ENCODE data around the gene ZNF354C.

DNA sequence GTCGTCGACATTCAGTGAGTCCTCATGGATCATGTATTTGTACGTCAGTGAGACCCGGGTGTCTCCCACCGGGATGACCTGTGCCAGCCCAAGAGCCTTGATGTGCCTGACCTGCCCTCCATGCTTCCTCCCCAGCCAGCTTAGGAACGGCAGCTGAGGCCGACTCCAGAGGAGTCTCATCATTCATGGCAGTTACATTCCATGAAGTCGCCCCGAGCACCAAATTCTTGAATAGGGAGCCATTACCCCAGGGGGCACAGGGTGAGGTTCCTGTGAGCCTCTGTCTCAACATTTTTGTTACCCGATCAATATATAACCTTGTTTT, 67.8 kb downstream of the ZNF354C start:
- TF ChIP-seq, protein P1, sequence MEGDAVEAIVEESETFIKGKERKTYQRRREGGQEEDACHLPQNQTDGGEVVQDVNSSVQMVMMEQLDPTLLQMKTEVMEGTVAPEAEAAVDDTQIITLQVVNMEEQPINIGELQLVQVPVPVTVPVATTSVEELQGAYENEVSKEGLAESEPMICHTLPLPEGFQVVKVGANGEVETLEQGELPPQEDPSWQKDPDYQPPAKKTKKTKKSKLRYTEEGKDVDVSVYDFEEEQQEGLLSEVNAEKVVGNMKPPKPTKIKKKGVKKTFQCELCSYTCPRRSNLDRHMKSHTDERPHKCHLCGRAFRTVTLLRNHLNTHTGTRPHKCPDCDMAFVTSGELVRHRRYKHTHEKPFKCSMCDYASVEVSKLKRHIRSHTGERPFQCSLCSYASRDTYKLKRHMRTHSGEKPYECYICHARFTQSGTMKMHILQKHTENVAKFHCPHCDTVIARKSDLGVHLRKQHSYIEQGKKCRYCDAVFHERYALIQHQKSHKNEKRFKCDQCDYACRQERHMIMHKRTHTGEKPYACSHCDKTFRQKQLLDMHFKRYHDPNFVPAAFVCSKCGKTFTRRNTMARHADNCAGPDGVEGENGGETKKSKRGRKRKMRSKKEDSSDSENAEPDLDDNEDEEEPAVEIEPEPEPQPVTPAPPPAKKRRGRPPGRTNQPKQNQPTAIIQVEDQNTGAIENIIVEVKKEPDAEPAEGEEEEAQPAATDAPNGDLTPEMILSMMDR (IDR thresholded peaks at IDR 0.05) = no peak
- TF ChIP-seq POLR2A (IDR thresholded peaks at IDR 0.05) = no peak

Measured in breast epithelium (tissue), 3 donors.